ENCODE measurements around the gene KCNB1. TPM values are rescaled to one million over a fixed set of nuclear protein-coding genes. Genes with fewer than 3 reads are reported as not detected.

The KCNB1 gene
- polyA plus RNA-seq, 1 donor from 2014 or later, result 3.6 TPM

DNA sequence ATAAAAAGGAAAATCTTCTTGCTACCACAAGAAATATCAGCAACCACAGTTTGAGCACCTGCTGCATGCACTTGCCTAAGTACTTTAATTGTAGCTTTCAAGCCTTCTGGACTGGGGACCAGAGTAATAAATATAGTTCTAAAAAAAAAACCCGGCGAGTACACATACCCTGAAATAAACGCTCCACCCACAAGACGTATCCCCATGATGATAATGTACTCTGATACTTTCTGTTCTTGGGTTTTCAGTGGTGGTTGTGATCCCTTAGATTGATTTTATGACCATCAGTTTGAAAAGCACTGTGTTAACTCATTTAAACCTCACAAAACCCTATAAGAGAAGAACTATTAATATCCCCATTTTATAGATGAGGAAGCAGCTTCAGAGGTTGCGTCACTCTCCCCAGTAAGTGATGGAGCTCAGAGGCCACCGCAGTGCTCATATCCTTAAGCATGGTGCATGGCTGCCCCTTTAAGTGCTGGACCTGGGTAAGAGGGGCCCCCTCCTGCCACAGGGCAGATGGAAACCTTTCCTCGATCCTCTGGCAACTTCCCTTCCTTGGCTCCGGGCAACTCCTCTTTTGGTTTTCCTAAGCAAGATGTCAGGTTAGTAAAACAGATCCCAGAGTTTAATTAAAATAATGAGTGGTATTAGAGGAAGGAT, 67.3 kb downstream of the KCNB1 start:
- Histone ChIP-seq H3K9me3 (ENCODE audit: low read length) (no peaks in the 10 kb centered on the region), H4K20me1 (ENCODE audit: insufficient read depth) (no peaks in the 10 kb centered on the region), H3K9me2 (ENCODE audit: insufficient read depth, low read length) (no peaks in the 10 kb centered on the region), H3K79me2 (replicated peaks; ENCODE audit: insufficient read depth, low read length) (no peaks in the 10 kb centered on the region), H3K27me3 (ENCODE audit: insufficient read depth, low read depth, low read length) (no peaks in the 10 kb centered on the region), H3K4me3 (ENCODE audit: low read length) (no peak overlapping the region), H3K36me3 (ENCODE audit: insufficient read depth, low read length) (no peaks in the 10 kb centered on the region), H3K4me2 (ENCODE audit: low read length) (no peak overlapping the region), H3K27ac (ENCODE audit: low read length) (no peak overlapping the region), H3F3A (ENCODE audit: insufficient read depth, low read length, poor library complexity, severe bottlenecking) (no peaks in the 10 kb centered on the region), H2AFZ (ENCODE audit: low read depth, low read length) (no peak overlapping the region), H3K9ac (ENCODE audit: low read length) (no peak overlapping the region)
- no peak for TF ChIP-seq EP300 (conservative IDR thresholded peaks at IDR 0.05; ENCODE audit: poor library complexity, severe bottlenecking)
- no peak for TF ChIP-seq TAF1 (IDR thresholded peaks at IDR 0.05; ENCODE audit: low read depth)
- no peak for TF ChIP-seq MXI1 (conservative IDR thresholded peaks at IDR 0.05; ENCODE audit: poor library complexity, severe bottlenecking)
- TF ChIP-seq, protein P1, sequence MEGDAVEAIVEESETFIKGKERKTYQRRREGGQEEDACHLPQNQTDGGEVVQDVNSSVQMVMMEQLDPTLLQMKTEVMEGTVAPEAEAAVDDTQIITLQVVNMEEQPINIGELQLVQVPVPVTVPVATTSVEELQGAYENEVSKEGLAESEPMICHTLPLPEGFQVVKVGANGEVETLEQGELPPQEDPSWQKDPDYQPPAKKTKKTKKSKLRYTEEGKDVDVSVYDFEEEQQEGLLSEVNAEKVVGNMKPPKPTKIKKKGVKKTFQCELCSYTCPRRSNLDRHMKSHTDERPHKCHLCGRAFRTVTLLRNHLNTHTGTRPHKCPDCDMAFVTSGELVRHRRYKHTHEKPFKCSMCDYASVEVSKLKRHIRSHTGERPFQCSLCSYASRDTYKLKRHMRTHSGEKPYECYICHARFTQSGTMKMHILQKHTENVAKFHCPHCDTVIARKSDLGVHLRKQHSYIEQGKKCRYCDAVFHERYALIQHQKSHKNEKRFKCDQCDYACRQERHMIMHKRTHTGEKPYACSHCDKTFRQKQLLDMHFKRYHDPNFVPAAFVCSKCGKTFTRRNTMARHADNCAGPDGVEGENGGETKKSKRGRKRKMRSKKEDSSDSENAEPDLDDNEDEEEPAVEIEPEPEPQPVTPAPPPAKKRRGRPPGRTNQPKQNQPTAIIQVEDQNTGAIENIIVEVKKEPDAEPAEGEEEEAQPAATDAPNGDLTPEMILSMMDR (IDR thresholded peaks at IDR 0.05; ENCODE audit: poor library complexity, severe bottlenecking), result no peak
- no peak for TF ChIP-seq SMC3 (conservative IDR thresholded peaks at IDR 0.05; ENCODE audit: poor library complexity)
- TF ChIP-seq, protein P2, sequence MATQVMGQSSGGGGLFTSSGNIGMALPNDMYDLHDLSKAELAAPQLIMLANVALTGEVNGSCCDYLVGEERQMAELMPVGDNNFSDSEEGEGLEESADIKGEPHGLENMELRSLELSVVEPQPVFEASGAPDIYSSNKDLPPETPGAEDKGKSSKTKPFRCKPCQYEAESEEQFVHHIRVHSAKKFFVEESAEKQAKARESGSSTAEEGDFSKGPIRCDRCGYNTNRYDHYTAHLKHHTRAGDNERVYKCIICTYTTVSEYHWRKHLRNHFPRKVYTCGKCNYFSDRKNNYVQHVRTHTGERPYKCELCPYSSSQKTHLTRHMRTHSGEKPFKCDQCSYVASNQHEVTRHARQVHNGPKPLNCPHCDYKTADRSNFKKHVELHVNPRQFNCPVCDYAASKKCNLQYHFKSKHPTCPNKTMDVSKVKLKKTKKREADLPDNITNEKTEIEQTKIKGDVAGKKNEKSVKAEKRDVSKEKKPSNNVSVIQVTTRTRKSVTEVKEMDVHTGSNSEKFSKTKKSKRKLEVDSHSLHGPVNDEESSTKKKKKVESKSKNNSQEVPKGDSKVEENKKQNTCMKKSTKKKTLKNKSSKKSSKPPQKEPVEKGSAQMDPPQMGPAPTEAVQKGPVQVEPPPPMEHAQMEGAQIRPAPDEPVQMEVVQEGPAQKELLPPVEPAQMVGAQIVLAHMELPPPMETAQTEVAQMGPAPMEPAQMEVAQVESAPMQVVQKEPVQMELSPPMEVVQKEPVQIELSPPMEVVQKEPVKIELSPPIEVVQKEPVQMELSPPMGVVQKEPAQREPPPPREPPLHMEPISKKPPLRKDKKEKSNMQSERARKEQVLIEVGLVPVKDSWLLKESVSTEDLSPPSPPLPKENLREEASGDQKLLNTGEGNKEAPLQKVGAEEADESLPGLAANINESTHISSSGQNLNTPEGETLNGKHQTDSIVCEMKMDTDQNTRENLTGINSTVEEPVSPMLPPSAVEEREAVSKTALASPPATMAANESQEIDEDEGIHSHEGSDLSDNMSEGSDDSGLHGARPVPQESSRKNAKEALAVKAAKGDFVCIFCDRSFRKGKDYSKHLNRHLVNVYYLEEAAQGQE (IDR thresholded peaks at IDR 0.05; ENCODE audit: borderline replicate concordance), result no peak
- no peak for TF ChIP-seq RAD21 (conservative IDR thresholded peaks at IDR 0.05)
- TF ChIP-seq EZH2 (IDR thresholded peaks at IDR 0.05; ENCODE audit: borderline replicate concordance, insufficient read depth, low read length, poor library complexity, severe bottlenecking), result no peak

DNA sequence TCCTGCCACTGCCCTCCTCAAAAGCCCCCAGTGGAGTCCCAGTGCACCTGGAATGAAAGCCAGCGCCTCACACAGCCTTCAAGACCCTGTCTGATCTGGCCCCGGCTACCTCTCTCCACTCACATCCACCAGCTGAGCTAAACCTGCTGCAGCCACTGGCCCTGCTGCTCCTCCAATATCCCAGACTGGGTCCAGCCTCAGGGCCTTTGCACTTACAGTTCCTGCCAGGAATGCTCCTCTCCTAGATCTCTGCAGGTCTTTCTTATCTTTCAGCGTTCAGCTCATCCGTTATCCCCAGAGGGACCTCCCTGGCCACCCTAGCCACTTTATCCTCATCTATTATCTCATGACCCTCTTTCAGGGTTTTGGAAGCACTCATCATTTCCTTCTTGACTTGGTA, 68.8 kb downstream of the KCNB1 start:
- Histone ChIP-seq H3K9me2 (ENCODE audit: insufficient read depth, low read length) (no peaks in the 10 kb centered on the region), H3K79me2 (replicated peaks; ENCODE audit: insufficient read depth, low read length) (no peaks in the 10 kb centered on the region), H3K36me3 (ENCODE audit: insufficient read depth, low read length) (no peaks in the 10 kb centered on the region), H3K27ac (ENCODE audit: low read length) (no peak overlapping the region), H3K9me3 (ENCODE audit: low read length) (no peaks in the 10 kb centered on the region), H4K20me1 (ENCODE audit: insufficient read depth) (no peaks in the 10 kb centered on the region), H3K9ac (ENCODE audit: low read length) (no peak overlapping the region), H3K4me3 (ENCODE audit: low read length) (no peak overlapping the region), H3K4me2 (ENCODE audit: low read length) (no peak overlapping the region), H2AFZ (ENCODE audit: low read depth, low read length) (no peak overlapping the region), H3F3A (ENCODE audit: insufficient read depth, low read length, poor library complexity, severe bottlenecking) (no peaks in the 10 kb centered on the region), H3K27me3 (ENCODE audit: insufficient read depth, low read depth, low read length) (no peaks in the 10 kb centered on the region)
- TF ChIP-seq EP300 (conservative IDR thresholded peaks at IDR 0.05; ENCODE audit: poor library complexity, severe bottlenecking) (no peak), TAF1 (IDR thresholded peaks at IDR 0.05; ENCODE audit: low read depth) (no peak), MXI1 (conservative IDR thresholded peaks at IDR 0.05; ENCODE audit: poor library complexity, severe bottlenecking) (no peak), EZH2 (IDR thresholded peaks at IDR 0.05; ENCODE audit: borderline replicate concordance, insufficient read depth, low read length, poor library complexity, severe bottlenecking) (no peak), RAD21 (conservative IDR thresholded peaks at IDR 0.05) (no peak), SMC3 (conservative IDR thresholded peaks at IDR 0.05; ENCODE audit: poor library complexity) (no peak), POLR2AphosphoS5 (IDR thresholded peaks at IDR 0.05) (no peak)
- TF ChIP-seq, protein P2 (IDR thresholded peaks at IDR 0.05; ENCODE audit: borderline replicate concordance), result no peak
- TF ChIP-seq, protein P1 (IDR thresholded peaks at IDR 0.05; ENCODE audit: poor library complexity, severe bottlenecking), result no peak
